ENCODE results near the gene SLC13A5.
"Not testable (repeated sequence)": the region's sequence is repeated elsewhere in the genome, so short reads cannot be mapped to it uniquely, and the experiment has no call there.

Gene SLC13A5

DNA sequence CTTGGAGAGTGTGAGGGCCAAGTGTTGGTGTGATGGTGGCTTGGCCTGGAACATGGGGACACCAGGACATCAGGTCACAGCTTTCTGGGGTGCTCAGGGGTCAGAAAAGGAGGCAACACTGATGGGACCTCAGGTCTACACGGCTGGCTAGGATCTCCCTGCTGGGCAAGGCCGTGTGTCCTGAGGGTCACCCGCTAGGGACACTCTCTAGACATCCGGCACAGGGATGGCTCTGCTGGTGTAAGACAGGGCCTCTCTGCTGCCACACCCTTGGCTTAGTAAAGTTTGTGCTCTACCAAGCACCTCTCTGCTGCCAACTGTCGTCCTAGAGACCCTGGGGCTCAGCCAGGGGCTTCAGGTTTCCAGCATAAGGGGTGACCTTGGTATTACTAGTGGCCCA, 16.3 kb downstream of the SLC13A5 start:
- Histone ChIP-seq H3K27ac (no peak overlapping the region), H3K4me3 (no peak overlapping the region), H3K9ac (ENCODE audit: insufficient read length) (no peak overlapping the region), H3K36me3 (ENCODE audit: insufficient read depth, low read length) (no peaks in the 10 kb centered on the region), H3K9me3 (ENCODE audit: low read depth, low read length) (no peaks in the 10 kb centered on the region)
- TF ChIP-seq EZH2 (IDR thresholded peaks at IDR 0.05) (no peak), POLR2AphosphoS5 (IDR thresholded peaks at IDR 0.05; ENCODE audit: borderline replicate concordance, low read depth, low read length) (no peak), FOXP2 (optimal IDR thresholded peaks at IDR 0.05; ENCODE audit: control extremely low read depth, extremely low read length, insufficient read depth) (no peak)
- no peak for DNase-seq (ENCODE audit: low read depth, low spot score)

- no peaks in the 10 kb centered on the region for H3K36me3 ChIP-seq (ENCODE audit: insufficient read depth, low read length)
- no peak overlapping the region for H3K4me3 ChIP-seq
- no peaks in the 10 kb centered on the region for H3K9me3 ChIP-seq (ENCODE audit: low read depth, low read length)
- no peak overlapping the region for H3K9ac ChIP-seq (ENCODE audit: insufficient read length)
- DNase-seq (ENCODE audit: low read depth, low spot score) = no peak
- no peak for TF ChIP-seq FOXP2 (optimal IDR thresholded peaks at IDR 0.05; ENCODE audit: control extremely low read depth, extremely low read length, insufficient read depth)
- TF ChIP-seq POLR2AphosphoS5 (IDR thresholded peaks at IDR 0.05; ENCODE audit: borderline replicate concordance, low read depth, low read length) = no peak
- TF ChIP-seq EZH2 (IDR thresholded peaks at IDR 0.05) = no peak
- no peak overlapping the region for H3K27ac ChIP-seq
Measured at GRCh38 chr17:6695565-6695964, 17.6 kb downstream of the SLC13A5 start.

DNA sequence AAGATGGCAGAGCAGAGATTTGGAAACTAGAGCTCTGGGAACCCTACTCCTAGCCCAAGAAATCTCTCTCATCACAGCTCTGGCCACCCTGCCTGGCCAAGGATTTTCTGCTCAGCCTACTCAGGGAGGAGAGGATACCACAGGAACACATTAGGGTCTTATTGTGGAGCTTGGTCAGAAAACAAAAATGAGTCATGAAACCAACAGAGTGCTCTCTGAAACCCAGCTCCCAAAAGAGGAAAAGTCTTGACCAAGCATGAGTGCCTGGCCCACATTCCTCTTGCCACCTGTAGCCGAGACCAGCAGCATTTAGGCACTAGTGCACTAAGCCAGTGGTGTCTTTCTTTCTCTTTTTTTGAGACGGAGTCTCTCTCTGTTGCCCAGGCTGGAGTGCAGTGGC, 18.1 kb downstream of the SLC13A5 start:
- no peak overlapping the region for H3K9ac ChIP-seq (ENCODE audit: insufficient read length)
- no peaks in the 10 kb centered on the region for H3K36me3 ChIP-seq (ENCODE audit: insufficient read depth, low read length)
- H3K27ac ChIP-seq = no peak overlapping the region
- H3K4me3 ChIP-seq = no peak overlapping the region
- H3K9me3 ChIP-seq (ENCODE audit: low read depth, low read length) = no peaks in the 10 kb centered on the region
- DNase-seq (ENCODE audit: low read depth, low spot score) = no peak
- TF ChIP-seq FOXP2 (optimal IDR thresholded peaks at IDR 0.05; ENCODE audit: control extremely low read depth, extremely low read length, insufficient read depth) (no peak), POLR2AphosphoS5 (IDR thresholded peaks at IDR 0.05; ENCODE audit: borderline replicate concordance, low read depth, low read length) (no peak), EZH2 (IDR thresholded peaks at IDR 0.05) (no peak)

- not testable (repeated sequence) for H3K27ac ChIP-seq; H3K9ac ChIP-seq (ENCODE audit: insufficient read length); H3K36me3 ChIP-seq (ENCODE audit: insufficient read depth, low read length); H3K4me3 ChIP-seq; DNase-seq (ENCODE audit: low read depth, low spot score); H3K9me3 ChIP-seq (ENCODE audit: low read depth, low read length)
Measured at GRCh38 chr17:6691958-6692357, 21.2 kb downstream of the SLC13A5 start.

- Histone ChIP-seq H3K36me3 (ENCODE audit: insufficient read depth, low read length) (no peaks in the 10 kb centered on the region), H3K9me3 (ENCODE audit: low read depth, low read length) (no peaks in the 10 kb centered on the region), H3K9ac (ENCODE audit: insufficient read length) (no peak overlapping the region), H3K4me3 (no peak overlapping the region), H3K27ac (no peak overlapping the region)
- TF ChIP-seq EZH2 (IDR thresholded peaks at IDR 0.05) (no peak), FOXP2 (optimal IDR thresholded peaks at IDR 0.05; ENCODE audit: control extremely low read depth, extremely low read length, insufficient read depth) (no peak), POLR2AphosphoS5 (IDR thresholded peaks at IDR 0.05; ENCODE audit: borderline replicate concordance, low read depth, low read length) (no peak)
- no peak for DNase-seq (ENCODE audit: low read depth, low spot score)
Measured at GRCh38 chr17:6691546-6691945, 21.6 kb downstream of the SLC13A5 start.

DNA sequence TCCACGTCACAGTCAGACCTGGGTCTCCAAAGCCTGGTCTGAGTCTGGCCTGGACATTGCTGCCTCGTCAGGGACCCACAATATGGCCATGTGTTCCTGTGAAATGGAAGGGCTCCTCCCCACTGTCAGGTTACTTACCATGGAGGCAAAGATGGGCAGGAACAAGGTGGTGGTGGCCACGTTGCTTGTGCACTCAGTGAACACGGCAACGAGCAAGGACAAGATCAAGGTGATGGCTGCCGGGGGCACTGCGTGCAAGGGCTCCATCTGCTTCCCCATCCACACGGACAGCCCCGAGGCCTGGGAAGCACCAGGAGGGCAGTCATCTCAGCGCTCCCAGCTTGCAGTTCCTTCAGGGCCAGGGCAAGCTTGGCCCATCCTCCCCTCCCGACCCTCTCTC, 22.5 kb downstream of the SLC13A5 start:
- Histone ChIP-seq H3K9ac (ENCODE audit: insufficient read length) (no peak overlapping the region), H3K9me3 (ENCODE audit: low read depth, low read length) (no peaks in the 10 kb centered on the region), H3K27ac (no peak overlapping the region), H3K36me3 (ENCODE audit: insufficient read depth, low read length) (no peaks in the 10 kb centered on the region), H3K4me3 (no peak overlapping the region)
- no peak for TF ChIP-seq EZH2 (IDR thresholded peaks at IDR 0.05)
- TF ChIP-seq POLR2AphosphoS5 (IDR thresholded peaks at IDR 0.05; ENCODE audit: borderline replicate concordance, low read depth, low read length) = no peak
- TF ChIP-seq FOXP2 (optimal IDR thresholded peaks at IDR 0.05; ENCODE audit: control extremely low read depth, extremely low read length, insufficient read depth) = no peak
- DNase-seq (ENCODE audit: low read depth, low spot score) = no peak

- DNase-seq (ENCODE audit: low read depth, low spot score) = no peak
- Histone ChIP-seq H3K4me3 (no peak overlapping the region), H3K36me3 (ENCODE audit: insufficient read depth, low read length) (no peaks in the 10 kb centered on the region), H3K27ac (no peak overlapping the region), H3K9ac (ENCODE audit: insufficient read length) (no peak overlapping the region), H3K9me3 (ENCODE audit: low read depth, low read length) (no peaks in the 10 kb centered on the region)
- no peak for TF ChIP-seq FOXP2 (optimal IDR thresholded peaks at IDR 0.05; ENCODE audit: control extremely low read depth, extremely low read length, insufficient read depth)
Measured at GRCh38 chr17:6688944-6689343, 24.2 kb downstream of the SLC13A5 start.

- H3K9me3 ChIP-seq (ENCODE audit: low read depth, low read length) = no peaks in the 10 kb centered on the region
- no peak overlapping the region for H3K4me3 ChIP-seq
- no peak for DNase-seq (ENCODE audit: low read depth, low spot score)
- no peaks in the 10 kb centered on the region for H3K36me3 ChIP-seq (ENCODE audit: insufficient read depth, low read length)
- H3K9ac ChIP-seq (ENCODE audit: insufficient read length) = no peak overlapping the region
- H3K27ac ChIP-seq = no peak overlapping the region
- no peak for TF ChIP-seq POLR2AphosphoS5 (IDR thresholded peaks at IDR 0.05; ENCODE audit: borderline replicate concordance, low read depth, low read length)
Measured at GRCh38 chr17:6686026-6686425, 27.1 kb downstream of the SLC13A5 start.

- Histone ChIP-seq H3K9ac (ENCODE audit: insufficient read length) (no peak overlapping the region), H3K27ac (no peak overlapping the region), H3K4me3 (no peak overlapping the region), H3K9me3 (ENCODE audit: low read depth, low read length) (no peaks in the 10 kb centered on the region), H3K36me3 (ENCODE audit: insufficient read depth, low read length) (no peaks in the 10 kb centered on the region)
- TF ChIP-seq FOXP2 (optimal IDR thresholded peaks at IDR 0.05; ENCODE audit: control extremely low read depth, extremely low read length, insufficient read depth) = no peak
- no peak for TF ChIP-seq POLR2AphosphoS5 (IDR thresholded peaks at IDR 0.05; ENCODE audit: borderline replicate concordance, low read depth, low read length)
- TF ChIP-seq EZH2 (IDR thresholded peaks at IDR 0.05) = no peak
- no peak for DNase-seq (ENCODE audit: low read depth, low spot score)
Measured at GRCh38 chr17:6684881-6685767, 28.0 kb downstream of the SLC13A5 start.
